ENCODE results near the gene CTNND2. TPM values are rescaled to one million over a fixed set of nuclear protein-coding genes. Genes with fewer than 3 reads are reported as not detected.

CTNND2 gene
- total and polyA plus RNA-seq, 9 of the 15 experiments (the other 6 are each of a cell fraction or from before 2014, with no cell fraction given), result 0.03 to 0.35 TPM; not detected in 7

DNA sequence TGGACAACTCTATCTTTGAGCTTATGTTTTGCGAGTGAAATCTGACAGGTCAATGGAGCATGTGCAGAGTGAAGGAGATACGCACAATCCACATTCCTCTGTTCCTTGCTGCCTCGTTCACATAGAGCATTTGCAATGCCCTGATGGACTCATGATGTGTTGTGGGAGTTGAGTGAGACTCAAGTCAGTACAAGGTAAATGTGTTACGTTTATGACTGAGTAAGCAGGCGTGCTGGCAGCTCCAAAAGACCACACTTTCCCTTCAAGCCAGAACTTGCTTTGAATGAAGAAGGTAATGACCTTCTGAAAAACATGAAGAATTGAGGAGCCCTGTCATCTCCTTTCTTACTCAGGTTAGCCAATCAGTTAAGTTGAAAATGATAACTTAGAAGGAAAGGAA lies 477.8 kb downstream of the CTNND2 start:
- FAIRE-seq (no peak), DNase-seq (ENCODE audit: extremely low read depth in 1 of 4, low spot score in 3 of 4) (no peak)
- in situ Hi-C loops (cut with MboI), result no loop called here

DNA sequence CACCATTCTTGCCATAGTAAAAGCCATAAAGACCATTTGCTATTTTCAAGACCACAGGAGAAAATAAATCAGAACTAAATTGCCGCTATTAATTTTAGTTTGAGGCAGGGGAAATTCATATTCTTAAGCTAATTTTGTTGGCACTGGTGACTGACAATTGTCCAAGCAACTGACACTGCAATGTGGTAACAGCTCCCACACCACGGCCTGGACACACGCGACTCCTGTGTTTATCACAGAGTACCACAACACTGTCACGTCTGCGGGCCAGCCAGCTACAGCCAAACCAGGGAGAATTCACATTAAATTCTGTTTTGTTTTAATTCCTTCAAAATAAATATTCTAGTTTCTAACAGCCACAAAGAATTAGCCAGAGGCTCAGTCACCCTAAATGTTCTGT lies 481.9 kb downstream of the CTNND2 start:
- intact Hi-C loops (cut with micrococcal nuclease), result no loop called here
- Histone ChIP-seq H4K20me1 (replicated peaks; ENCODE audit: control insufficient read depth, insufficient read depth, low read length) (no peaks in the 10 kb centered on the region), H3K4me2 (ENCODE audit: insufficient read depth, low read length) (no peak overlapping the region), H3K9ac (ENCODE audit: insufficient read depth in 1 of 2, low read depth in 2 of 2, low read length in 2 of 2) (no peak overlapping the region), H3K27ac (ENCODE audit: extremely low read depth, low read depth, low read length) (no peak overlapping the region), H3K4me3 (no peak overlapping the region), H2AFZ (ENCODE audit: low read depth, low read length) (no peak overlapping the region), H3K9me1 (ENCODE audit: control insufficient read depth, insufficient read depth, low read length) (no peaks in the 10 kb centered on the region), H3K79me2 (ENCODE audit: control insufficient read depth, insufficient read depth, low read length) (no peaks in the 10 kb centered on the region), H3K4me1 (replicated peaks in 1 of 2; ENCODE audit: control insufficient read depth in 2 of 2, insufficient read depth in 2 of 2, low read length in 2 of 2) (no peaks in the 10 kb centered on the region), H3K9me3 (replicated peaks; ENCODE audit: control insufficient read depth, insufficient read depth, low read depth, low read length) (0 out of 2 replicates have a peak, but pooled peaks cover 2% of the 10 kb centered on the region), H3K36me3 (ENCODE audit: control insufficient read depth, insufficient read depth, low read length) (no peaks in the 10 kb centered on the region), H3K27me3 (ENCODE audit: control insufficient read depth in 2 of 2, insufficient read depth in 2 of 2, low read length in 2 of 2) (no peaks in the 10 kb centered on the region)
- ATAC-seq (no peak), DNase-seq (ENCODE audit: extremely low read depth in 1 of 4, low spot score in 3 of 4) (no peak), FAIRE-seq (no peak)
- POLR2A ChIA-PET, result no interaction called here
- 0% methylated on average over 6 of the region's 6 CpGs for WGBS (ENCODE audit: insufficient coverage, low coverage, missing lambda C conversion rate)
- CTCF ChIA-PET (ENCODE audit: low intra/inter-chr PET ratio), result no interaction called here
- no TSS peak for BruUV-seq (replicated peaks)
- in situ Hi-C loops (cut with MboI), result no loop called here
- no peak for TF ChIP-seq YY1 (IDR thresholded peaks at IDR 0.05; ENCODE audit: borderline replicate concordance in 1 of 3, control insufficient read depth in 1 of 3, extremely low read depth in 1 of 3, insufficient read depth in 3 of 3, insufficient read length in 1 of 3, insufficient replicate concordance in 2 of 3, low read depth in 1 of 3, low read length in 2 of 3)
- TF ChIP-seq, protein P1, sequence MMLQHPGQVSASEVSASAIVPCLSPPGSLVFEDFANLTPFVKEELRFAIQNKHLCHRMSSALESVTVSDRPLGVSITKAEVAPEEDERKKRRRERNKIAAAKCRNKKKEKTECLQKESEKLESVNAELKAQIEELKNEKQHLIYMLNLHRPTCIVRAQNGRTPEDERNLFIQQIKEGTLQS (IDR thresholded peaks at IDR 0.05), result no peak
- TF ChIP-seq, protein P1 (CRISPR knock-in tag; conservative IDR thresholded peaks at IDR 0.05), result no peak
- no peak for TF ChIP-seq ZNF41 (CRISPR knock-in tag; conservative IDR thresholded peaks at IDR 0.05)

More for the DNA sequence above, 477.8 kb downstream of the CTNND2 start:
- Histone ChIP-seq H3K9ac (ENCODE audit: insufficient read depth in 1 of 2, low read depth in 2 of 2, low read length in 2 of 2) (no peak overlapping the region), H3K36me3 (ENCODE audit: control insufficient read depth, insufficient read depth, low read length) (no peaks in the 10 kb centered on the region), H2AFZ (ENCODE audit: low read depth, low read length) (no peak overlapping the region), H3K4me2 (ENCODE audit: insufficient read depth, low read length) (no peak overlapping the region), H3K27me3 (ENCODE audit: control insufficient read depth in 2 of 2, insufficient read depth in 2 of 2, low read length in 2 of 2) (no peaks in the 10 kb centered on the region), H3K27ac (ENCODE audit: extremely low read depth, low read depth, low read length) (no peak overlapping the region), H3K79me2 (ENCODE audit: control insufficient read depth, insufficient read depth, low read length) (no peaks in the 10 kb centered on the region), H4K20me1 (replicated peaks; ENCODE audit: control insufficient read depth, insufficient read depth, low read length) (no peaks in the 10 kb centered on the region), H3K9me3 (replicated peaks; ENCODE audit: control insufficient read depth, insufficient read depth, low read depth, low read length) (no peaks in the 10 kb centered on the region), H3K4me1 (replicated peaks in 1 of 2; ENCODE audit: control insufficient read depth in 2 of 2, insufficient read depth in 2 of 2, low read length in 2 of 2) (no peaks in the 10 kb centered on the region), H3K4me3 (no peak overlapping the region), H3K9me1 (ENCODE audit: control insufficient read depth, insufficient read depth, low read length) (no peaks in the 10 kb centered on the region)
- intact Hi-C loops (cut with micrococcal nuclease), result no loop called here
- TF ChIP-seq, protein P2, sequence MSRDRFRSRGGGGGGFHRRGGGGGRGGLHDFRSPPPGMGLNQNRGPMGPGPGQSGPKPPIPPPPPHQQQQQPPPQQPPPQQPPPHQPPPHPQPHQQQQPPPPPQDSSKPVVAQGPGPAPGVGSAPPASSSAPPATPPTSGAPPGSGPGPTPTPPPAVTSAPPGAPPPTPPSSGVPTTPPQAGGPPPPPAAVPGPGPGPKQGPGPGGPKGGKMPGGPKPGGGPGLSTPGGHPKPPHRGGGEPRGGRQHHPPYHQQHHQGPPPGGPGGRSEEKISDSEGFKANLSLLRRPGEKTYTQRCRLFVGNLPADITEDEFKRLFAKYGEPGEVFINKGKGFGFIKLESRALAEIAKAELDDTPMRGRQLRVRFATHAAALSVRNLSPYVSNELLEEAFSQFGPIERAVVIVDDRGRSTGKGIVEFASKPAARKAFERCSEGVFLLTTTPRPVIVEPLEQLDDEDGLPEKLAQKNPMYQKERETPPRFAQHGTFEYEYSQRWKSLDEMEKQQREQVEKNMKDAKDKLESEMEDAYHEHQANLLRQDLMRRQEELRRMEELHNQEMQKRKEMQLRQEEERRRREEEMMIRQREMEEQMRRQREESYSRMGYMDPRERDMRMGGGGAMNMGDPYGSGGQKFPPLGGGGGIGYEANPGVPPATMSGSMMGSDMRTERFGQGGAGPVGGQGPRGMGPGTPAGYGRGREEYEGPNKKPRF (IDR thresholded peaks at IDR 0.05; ENCODE audit: low read depth, low read length), result no peak
- no peak for TF ChIP-seq CREM (IDR thresholded peaks at IDR 0.05; ENCODE audit: low read depth)
- whole genome bisulfite sequencing (ENCODE audit: insufficient coverage, low coverage, missing lambda C conversion rate), result 0% methylated on average over 5 of the region's 5 CpGs
- POLR2A ChIA-PET, result no interaction called here
- BruUV-seq (replicated peaks), result no TSS peak
- CTCF ChIA-PET (ENCODE audit: low intra/inter-chr PET ratio), result no interaction called here
- ATAC-seq, result no peak

All from K562 (cell line).